ENCODE measurements around the gene RPTOR. TPM values are rescaled to one million over a fixed set of nuclear protein-coding genes. Genes with fewer than 3 reads are reported as not detected.
A peak's percentile ranks its signal among the peaks of the same experiment; 100 is the strongest.

RPTOR gene
- total RNA-seq, 1 donor from 2014 or later: 32.0 TPM

DNA sequence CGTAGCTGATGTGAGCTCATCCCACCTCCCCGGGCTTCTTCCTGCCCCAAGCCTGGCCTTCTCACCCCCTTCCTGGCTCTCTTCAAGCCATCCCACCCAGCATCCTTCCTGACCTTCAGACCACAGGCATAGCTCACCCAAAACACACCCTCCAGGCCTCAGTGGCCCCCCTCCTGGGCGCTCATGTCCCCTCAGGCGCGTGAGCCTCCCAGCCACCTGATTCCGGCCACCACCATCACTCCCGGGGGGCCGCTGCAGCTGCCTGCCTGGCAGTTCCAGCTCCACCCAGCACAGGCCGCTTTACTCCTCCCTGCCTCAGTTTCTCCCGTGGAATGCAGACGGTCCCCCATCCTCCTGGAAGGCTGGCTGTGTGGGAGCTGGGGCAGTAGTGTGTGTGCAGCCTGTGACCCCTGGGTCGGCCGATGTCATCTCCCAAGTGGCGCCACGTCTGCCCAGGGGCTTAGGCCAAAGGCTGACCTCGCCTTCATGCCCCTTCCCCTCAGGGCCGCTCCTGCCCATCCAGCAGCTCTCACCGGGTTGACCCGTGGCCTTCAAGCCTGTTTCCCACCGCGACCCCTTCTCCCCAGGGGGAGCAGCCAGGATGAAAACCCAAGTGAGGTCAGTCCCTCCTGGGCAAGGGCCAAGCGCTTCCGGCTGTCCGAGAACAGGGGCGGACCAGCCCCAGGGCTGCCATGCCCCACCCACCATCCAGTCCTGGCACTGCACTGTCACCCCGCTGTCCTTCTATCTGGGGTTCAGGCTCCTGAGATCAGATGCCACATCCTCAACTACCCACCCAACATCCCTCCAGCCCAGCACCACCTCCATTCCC lies 435.1 kb downstream of the RPTOR start:
- no peaks in the 10 kb centered on the region for H4K20me1 ChIP-seq (ENCODE audit: insufficient read depth, low read length)
- no peak overlapping the region for H3K27ac ChIP-seq (ENCODE audit: low read depth, low read length)
- H3K4me2 ChIP-seq (ENCODE audit: low read length): no peak overlapping the region
- Mint-ChIP-seq H3K36me3 (ENCODE audit: low read depth, unreplicated experiment) (no peaks in the 10 kb centered on the region), H3K27ac (ENCODE audit: unreplicated experiment) (peak overlapping the region; percentile 47), H3K4me3 (ENCODE audit: unreplicated experiment) (no peak overlapping the region), H3K27me3 (ENCODE audit: low read depth, unreplicated experiment) (peaks cover 5% of the 10 kb centered on the region), H3K4me1 (ENCODE audit: low read depth, unreplicated experiment) (peaks cover 8% of the 10 kb centered on the region), H3K9me3 (ENCODE audit: unreplicated experiment) (no peaks in the 10 kb centered on the region)
- H3K27me3 ChIP-seq (ENCODE audit: insufficient read depth, low read length): no peaks in the 10 kb centered on the region
- no peaks in the 10 kb centered on the region for H3K79me2 ChIP-seq (ENCODE audit: insufficient read depth, low read length)
- no peak overlapping the region for H3K4me3 ChIP-seq (ENCODE audit: insufficient read depth, low read depth, low read length)
- FAIRE-seq (no peak), DNase-seq (ENCODE audit: low read depth) (no peak)
- no peak for TF ChIP-seq CTCF (IDR thresholded peaks at IDR 0.05; ENCODE audit: insufficient read depth, low read depth, low read length)
- no peak for TF ChIP-seq EZH2 (IDR thresholded peaks at IDR 0.05; ENCODE audit: insufficient read depth, low read length)
- H3K4me1 ChIP-seq (ENCODE audit: insufficient read depth, low read length): peaks cover 21% of the 10 kb centered on the region
- H2AFZ ChIP-seq (ENCODE audit: low read depth, low read length): no peak overlapping the region
- H3K9me3 ChIP-seq (ENCODE audit: insufficient read depth, low read depth, low read length): peaks cover 3% of the 10 kb centered on the region
- H3K36me3 ChIP-seq (ENCODE audit: insufficient read depth, low read length): no peaks in the 10 kb centered on the region
- H3K9ac ChIP-seq (ENCODE audit: low read length): no peak overlapping the region

- H3K4me2 ChIP-seq (ENCODE audit: low read length): peak overlapping the region; percentile 63
- no peak overlapping the region for H3K27ac ChIP-seq (ENCODE audit: low read depth, low read length)
- no peak overlapping the region for H3K4me3 ChIP-seq (ENCODE audit: insufficient read depth, low read depth, low read length)
- Mint-ChIP-seq H3K9me3 (ENCODE audit: unreplicated experiment) (no peaks in the 10 kb centered on the region), H3K27me3 (ENCODE audit: low read depth, unreplicated experiment) (peaks cover 5% of the 10 kb centered on the region), H3K36me3 (ENCODE audit: low read depth, unreplicated experiment) (no peaks in the 10 kb centered on the region), H3K4me3 (ENCODE audit: unreplicated experiment) (peak overlapping the region; percentile 75), H3K4me1 (ENCODE audit: low read depth, unreplicated experiment) (peaks cover 10% of the 10 kb centered on the region), H3K27ac (ENCODE audit: unreplicated experiment) (no peak overlapping the region)
- H3K9me3 ChIP-seq (ENCODE audit: insufficient read depth, low read depth, low read length): peaks cover 3% of the 10 kb centered on the region
- no peak overlapping the region for H2AFZ ChIP-seq (ENCODE audit: low read depth, low read length)
- FAIRE-seq (no peak), DNase-seq (ENCODE audit: low read depth) (peak; percentile 51)
- peak overlapping the region; percentile 24 for H3K9ac ChIP-seq (ENCODE audit: low read length)
- no peaks in the 10 kb centered on the region for H4K20me1 ChIP-seq (ENCODE audit: insufficient read depth, low read length)
- H3K36me3 ChIP-seq (ENCODE audit: insufficient read depth, low read length): no peaks in the 10 kb centered on the region
- H3K79me2 ChIP-seq (ENCODE audit: insufficient read depth, low read length): no peaks in the 10 kb centered on the region
- no peaks in the 10 kb centered on the region for H3K27me3 ChIP-seq (ENCODE audit: insufficient read depth, low read length)
- TF ChIP-seq CTCF (IDR thresholded peaks at IDR 0.05; ENCODE audit: insufficient read depth, low read depth, low read length) (no peak), EZH2 (IDR thresholded peaks at IDR 0.05; ENCODE audit: insufficient read depth, low read length) (no peak)
- H3K4me1 ChIP-seq (ENCODE audit: insufficient read depth, low read length): peaks cover 28% of the 10 kb centered on the region
These were observed 435.9 kb downstream of the RPTOR start for GRCh38 chr17:80980397-80981061.
